Stimulated activated naive CD8-positive, alpha-beta T cell treated with anti-CD3 and anti-CD28 coated beads, Interleukin-15, amount 100 ng/mL, for 72 hours (primary cell): Measurements from ENCODE around the gene ANGPTL3.
"Not testable (repeated sequence)": the region's sequence is repeated elsewhere in the genome, so short reads cannot be mapped to it uniquely, and the experiment has no call there.

Source experiments
- ATAC-seq: fragments of 150-1000 bp; cut with Tn5 transposase; 2 replicates; pipeline ENCODE4 v1.10.0; 2021; ENCODE audit warnings: mild to moderate bottlenecking, moderate library complexity
- DNase-seq, 2 donors: peaks; one replicate each; pipeline ENCODE4 v3.0.0; 2021 to 2022
- H3K27ac Mint-ChIP-seq, 2 donors: one replicate each; pipeline ENCODE4 v1.8.0; 2022; ENCODE audit warnings: mild to moderate bottlenecking in 2 of 2, mixed read lengths in 2 of 2, moderate library complexity in 2 of 2
- H3K27me3 Mint-ChIP-seq: one replicate; pipeline ENCODE4 v1.8.0; 2022; ENCODE audit warnings: mixed read lengths
- H3K4me1 Mint-ChIP-seq: one replicate; pipeline ENCODE4 v1.8.0; 2022; ENCODE audit warnings: mild to moderate bottlenecking, mixed read lengths
- H3K4me3 Mint-ChIP-seq, 2 donors: one replicate each; pipeline ENCODE4 v1.8.0; 2022; ENCODE audit warnings: mild to moderate bottlenecking in 2 of 2, mixed read lengths in 2 of 2, moderate library complexity in 1 of 2
- H3K9me3 Mint-ChIP-seq, 2 donors: one replicate each; pipeline ENCODE4 v1.8.0; 2022; ENCODE audit warnings: mixed read lengths in 2 of 2

Gene ANGPTL3

GRCh38 chr1:62597281-62597680 is at the start of gene ANGPTL3:
TSS of gene ANGPTL3 (plus strand) at chr1:62597520. CDS start at chr1:62597567, 47 bp downstream.
- ATAC-seq (no peak), DNase-seq (no peak)
- H3K9me3 Mint-ChIP-seq, result no peaks in the 10 kb centered on the region
- no peak within 1 kb of the TSS for H3K27ac Mint-ChIP-seq
- no peaks in the 10 kb centered on the region for H3K27me3 Mint-ChIP-seq
- H3K4me3 Mint-ChIP-seq, result no peak within 1 kb of the TSS
- H3K4me1 Mint-ChIP-seq, result no peaks in the 10 kb centered on the region

- ATAC-seq, result no peak
- Mint-ChIP-seq H3K27me3 (no peaks in the 10 kb centered on the region), H3K4me1 (no peaks in the 10 kb centered on the region), H3K9me3 (no peaks in the 10 kb centered on the region), H3K4me3 (no peak overlapping the region), H3K27ac (no peak overlapping the region)
- DNase-seq, result no peak
Measured at GRCh38 chr1:62561306-62561705, 36.0 kb upstream of the ANGPTL3 start.

- H3K9me3 Mint-ChIP-seq, result peaks cover 13 to 21% of the 10 kb centered on the region in 2 donors
- not testable (repeated sequence) for H3K4me1 Mint-ChIP-seq, H3K27me3 Mint-ChIP-seq, DNase-seq, H3K27ac Mint-ChIP-seq, H3K4me3 Mint-ChIP-seq, ATAC-seq
Measured at GRCh38 chr1:62567182-62567581, 30.1 kb upstream of the ANGPTL3 start.

GRCh38 chr1:62567926-62568325 is 29.4 kb upstream of the ANGPTL3 start:
- DNase-seq, ATAC-seq, H3K27me3 Mint-ChIP-seq, H3K4me1 Mint-ChIP-seq, H3K4me3 Mint-ChIP-seq: not testable (repeated sequence)
- H3K27ac Mint-ChIP-seq, result peak overlapping the region in 1 of 2 donors; percentile 12
- peaks cover 13 to 21% of the 10 kb centered on the region in 2 donors for H3K9me3 Mint-ChIP-seq

- H3K27me3 Mint-ChIP-seq, H3K4me3 Mint-ChIP-seq, DNase-seq, ATAC-seq, H3K4me1 Mint-ChIP-seq, H3K27ac Mint-ChIP-seq: not testable (repeated sequence)
- H3K9me3 Mint-ChIP-seq, result peaks cover 13 to 21% of the 10 kb centered on the region in 2 donors
Measured at GRCh38 chr1:62571517-62571916, 25.8 kb upstream of the ANGPTL3 start.

- no peak for ATAC-seq
- Mint-ChIP-seq H3K4me3 (no peak overlapping the region), H3K4me1 (no peaks in the 10 kb centered on the region), H3K9me3 (peaks cover 13 to 21% of the 10 kb centered on the region in 2 donors), H3K27ac (no peak overlapping the region), H3K27me3 (no peaks in the 10 kb centered on the region)
- DNase-seq, result no peak
Measured at GRCh38 chr1:62572476-62572875, 24.8 kb upstream of the ANGPTL3 start.

- H3K27me3 Mint-ChIP-seq, result no peaks in the 10 kb centered on the region
- peaks cover 9 to 13% of the 10 kb centered on the region in 2 donors for H3K9me3 Mint-ChIP-seq
Measured at GRCh38 chr1:62573675-62574074, 23.6 kb upstream of the ANGPTL3 start.

GRCh38 chr1:62585469-62586155 is 11.7 kb upstream of the ANGPTL3 start:
- Mint-ChIP-seq H3K27ac (no peak overlapping the region), H3K27me3 (no peaks in the 10 kb centered on the region), H3K9me3 (no peaks in the 10 kb centered on the region), H3K4me1 (no peaks in the 10 kb centered on the region), H3K4me3 (no peak overlapping the region)
- no peak for ATAC-seq
- no peak for DNase-seq

More at GRCh38 chr1:62573675-62574074, 23.6 kb upstream of the ANGPTL3 start:
- Mint-ChIP-seq H3K4me3 (no peak overlapping the region), H3K27ac (peak overlapping the region in 1 of 2 donors; percentile 19), H3K4me1 (no peaks in the 10 kb centered on the region)
- DNase-seq (no peak), ATAC-seq (no peak)

GRCh38 chr1:62588000-62588399 is 9.3 kb upstream of the ANGPTL3 start:
- Mint-ChIP-seq H3K4me3 (no peak overlapping the region), H3K4me1 (no peaks in the 10 kb centered on the region), H3K27me3 (no peaks in the 10 kb centered on the region), H3K27ac (no peak overlapping the region), H3K9me3 (no peaks in the 10 kb centered on the region)
- no peak for ATAC-seq
- no peak for DNase-seq

GRCh38 chr1:62589321-62589720 is 8.0 kb upstream of the ANGPTL3 start:
- no peak overlapping the region for H3K4me3 Mint-ChIP-seq
- ATAC-seq (no peak), DNase-seq (no peak)
- no peaks in the 10 kb centered on the region for H3K27me3 Mint-ChIP-seq
- no peak overlapping the region for H3K27ac Mint-ChIP-seq
- H3K9me3 Mint-ChIP-seq, result no peaks in the 10 kb centered on the region
- H3K4me1 Mint-ChIP-seq, result no peaks in the 10 kb centered on the region

GRCh38 chr1:62590255-62590969 is 6.9 kb upstream of the ANGPTL3 start:
- Mint-ChIP-seq H3K27me3 (no peaks in the 10 kb centered on the region), H3K9me3 (no peaks in the 10 kb centered on the region), H3K4me3 (no peak overlapping the region), H3K4me1 (no peaks in the 10 kb centered on the region), H3K27ac (no peak overlapping the region)
- no peak for DNase-seq
- no peak for ATAC-seq

- Mint-ChIP-seq H3K4me1 (no peaks in the 10 kb centered on the region), H3K27me3 (no peaks in the 10 kb centered on the region), H3K4me3 (no peak overlapping the region), H3K27ac (no peak overlapping the region), H3K9me3 (no peaks in the 10 kb centered on the region)
- DNase-seq (no peak), ATAC-seq (no peak)
Measured at GRCh38 chr1:62590970-62591368, 6.4 kb upstream of the ANGPTL3 start.

- Mint-ChIP-seq H3K27ac (no peak overlapping the region), H3K4me1 (no peaks in the 10 kb centered on the region), H3K27me3 (no peaks in the 10 kb centered on the region), H3K9me3 (no peaks in the 10 kb centered on the region), H3K4me3 (no peak overlapping the region)
- ATAC-seq (no peak), DNase-seq (no peak)
Measured at GRCh38 chr1:62593825-62594394, 3.4 kb upstream of the ANGPTL3 start.

- H3K4me1 Mint-ChIP-seq, result no peaks in the 10 kb centered on the region
- ATAC-seq (no peak), DNase-seq (no peak)
- no peaks in the 10 kb centered on the region for H3K9me3 Mint-ChIP-seq
- H3K4me3 Mint-ChIP-seq, result no peak overlapping the region
- H3K27ac Mint-ChIP-seq, result no peak overlapping the region
- H3K27me3 Mint-ChIP-seq, result no peaks in the 10 kb centered on the region
Measured at GRCh38 chr1:62595647-62596046, 1.7 kb upstream of the ANGPTL3 start.

- Mint-ChIP-seq H3K27ac (no peak overlapping the region), H3K4me3 (no peak overlapping the region), H3K27me3 (no peaks in the 10 kb centered on the region), H3K9me3 (no peaks in the 10 kb centered on the region), H3K4me1 (no peaks in the 10 kb centered on the region)
- ATAC-seq (no peak), DNase-seq (no peak)
Measured at GRCh38 chr1:62599044-62599443, 1.7 kb downstream of the ANGPTL3 start.

GRCh38 chr1:62601457-62601856 is 4.1 kb downstream of the ANGPTL3 start:
- no peak overlapping the region for H3K4me3 Mint-ChIP-seq
- H3K27ac Mint-ChIP-seq, result no peak overlapping the region
- H3K4me1 Mint-ChIP-seq, result no peaks in the 10 kb centered on the region
- no peaks in the 10 kb centered on the region for H3K27me3 Mint-ChIP-seq
- DNase-seq (no peak), ATAC-seq (no peak)
- H3K9me3 Mint-ChIP-seq, result no peaks in the 10 kb centered on the region
